PC-3 (cell line): Measurements from ENCODE around the gene ATXN1L. TPM values are rescaled to one million over a fixed set of nuclear protein-coding genes. Genes with fewer than 3 reads are reported as not detected.

Experiments
- ATAC-seq: fragments of 200-7000 bp; cut with Tn5 transposase; 2 replicates; pipeline ENCODE4 v1.9.1; 2020; ENCODE audit warnings: mild to moderate bottlenecking, moderate library complexity
- BruUV-seq: library from RNA; stranded (reverse); fragments of 400-500 nt; replicated peaks from 2 replicates; lab custom pipeline; 2021; lab: Mats Ljungman, UMichigan
- CTCF ChIA-PET: fragments of 300-600 bp; sonication (Branson Sonifier 250); formaldehyde crosslinking; loops from one replicate; lab custom pipeline; 2022; ENCODE audit warnings: antibody characterized with exemption; lab: Charles Lee
- POLR2A ChIA-PET: fragments of 300-600 bp; sonication (Branson Sonifier 250); formaldehyde crosslinking; loops from one replicate; lab custom pipeline; 2022; ENCODE audit warnings: antibody characterized with exemption; ENCODE audit not compliant: unreplicated experiment; lab: Charles Lee
- DNase-seq: peaks from one replicate; pipeline ENCODE4 v3.0.0-alpha.2; 2015
- H2AFZ ChIP-seq: fragments of 300-600 bp; sonication (generic); 2 replicates; pipeline ENCODE4 v1.6.0; 2016; ENCODE audit warnings: antibody characterized with exemption, low read length
- H3F3A ChIP-seq: fragments of 300-600 bp; sonication (generic); one replicate; pipeline ENCODE4 v1.6.0; 2017; ENCODE audit warnings: antibody characterized with exemption, low read length, control low read depth, mild to moderate bottlenecking; ENCODE audit not compliant: unreplicated experiment
- H3K27ac ChIP-seq: fragments of 300-600 bp; sonication (generic); 2 replicates; pipeline ENCODE4 v1.5.1; 2016; ENCODE audit warnings: mild to moderate bottlenecking, low read length
- H3K27me3 ChIP-seq: fragments of 300-600 bp; sonication (generic); 2 replicates; pipeline ENCODE4 v1.6.1; 2016; ENCODE audit warnings: low read length, mixed read lengths
- H3K36me3 ChIP-seq: fragments of 300-600 bp; sonication (generic); 2 replicates; pipeline ENCODE4 v1.6.1; 2016; ENCODE audit warnings: low read depth, mixed run types, low read length, mixed read lengths
- H3K4me1 ChIP-seq: fragments of 300-600 bp; sonication (generic); 2 replicates; pipeline ENCODE4 v1.5.1; 2016; ENCODE audit warnings: low read length; ENCODE audit not compliant: insufficient read depth
- H3K4me2 ChIP-seq: fragments of 300-600 bp; sonication (generic); 2 replicates; pipeline ENCODE4 v1.6.0; 2016; ENCODE audit warnings: low read length
- H3K4me3 ChIP-seq: fragments of 300-600 bp; sonication (generic); 2 replicates; pipeline ENCODE4 v1.5.1; 2016; ENCODE audit warnings: mild to moderate bottlenecking, low read length, mixed read lengths
- H3K79me2 ChIP-seq: fragments of 300-600 bp; sonication (generic); 2 replicates; pipeline ENCODE4 v1.6.1; 2017; ENCODE audit warnings: low read length, mixed read lengths
- H3K9ac ChIP-seq: fragments of 300-600 bp; sonication (generic); 2 replicates; pipeline ENCODE4 v1.6.0; 2016; ENCODE audit warnings: mild to moderate bottlenecking, low read length
- H3K9me2 ChIP-seq: fragments of 300-600 bp; sonication (generic); replicated peaks from 2 replicates; pipeline ENCODE4 v1.6.1; 2016; ENCODE audit warnings: mixed run types, low read length, mixed read lengths
- H3K9me3 ChIP-seq: fragments of 300-600 bp; sonication (generic); 2 replicates; pipeline ENCODE4 v1.6.1; 2016; ENCODE audit warnings: low read length, mixed read lengths
- H4K20me1 ChIP-seq: fragments of 300-600 bp; sonication (generic); 2 replicates; pipeline ENCODE4 v1.6.1; 2016; ENCODE audit warnings: low read length, mixed read lengths
- EZH2 ChIP-seq: fragments of 300-600 bp; sonication (generic); IDR thresholded peaks from one replicate; pipeline ENCODE4 v1.6.1; 2017; ENCODE audit warnings: antibody characterized with exemption, mild to moderate bottlenecking, low read length; ENCODE audit not compliant: unreplicated experiment
- EZH2phosphoT487 ChIP-seq: fragments of 300-600 bp; sonication (generic); IDR thresholded peaks from 2 replicates; pipeline ENCODE4 v1.6.1; 2018; ENCODE audit warnings: mild to moderate bottlenecking, antibody characterized with exemption, low read length, borderline replicate concordance
- intact Hi-C: fragments of 100-400 bp; cut with micrococcal nuclease; formaldehyde crosslinking; loops from 2 replicates; pipeline ENCODE4 v1.9.0; 2023
- total RNA-seq: library from RNA; depleted of rRNA; stranded (reverse); fragments of >200 nt; gene quantifications from 2 replicates; pipeline ENCODE4 v1.2.3, GENCODE V29; 2014
- TF ChIP-seq, protein P1 (sequence below): fragments of 300-600 bp; sonication (generic); conservative IDR thresholded peaks from 2 replicates; pipeline ENCODE4 v1.5.1; 2017; ENCODE audit warnings: antibody characterized with exemption, low read depth, mild to moderate bottlenecking, low read length

Gene ATXN1L
- total RNA-seq, 1 experiment from 2014 or later, result 8.5 TPM

DNA sequence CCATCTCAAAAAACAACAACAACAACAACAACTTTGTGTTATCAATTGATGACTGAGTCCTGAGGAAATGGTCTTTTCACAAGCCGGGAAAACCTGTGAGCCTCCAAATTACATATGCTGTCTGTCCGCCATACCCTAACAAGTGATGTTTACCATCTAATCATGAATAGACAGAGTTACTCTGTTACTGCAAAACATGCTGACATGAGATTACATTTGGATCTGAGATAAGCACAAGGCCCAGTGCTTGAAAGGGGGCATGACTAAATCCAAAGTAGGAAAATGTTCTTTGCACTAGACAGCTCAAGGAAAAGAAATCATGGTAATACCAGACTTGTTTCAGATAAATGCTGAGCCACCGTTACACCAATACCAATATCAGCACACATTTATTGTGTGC, 8.6 kb upstream of the ATXN1L start:
- Histone ChIP-seq H3K79me2 (no peaks in the 10 kb centered on the region), H3K9me3 (no peaks in the 10 kb centered on the region), H3K27ac (no peak overlapping the region), H3K9ac (no peak overlapping the region), H3K4me3 (no peak overlapping the region), H4K20me1 (no peaks in the 10 kb centered on the region), H3K36me3 (no peaks in the 10 kb centered on the region), H3K9me2 (no peaks in the 10 kb centered on the region), H3K4me1 (no peaks in the 10 kb centered on the region), H2AFZ (no peak overlapping the region), H3F3A (no peaks in the 10 kb centered on the region), H3K27me3 (no peaks in the 10 kb centered on the region), H3K4me2 (no peak overlapping the region)
- TF ChIP-seq EZH2 (no peak), EZH2phosphoT487 (no peak)
- TF ChIP-seq, protein P1, sequence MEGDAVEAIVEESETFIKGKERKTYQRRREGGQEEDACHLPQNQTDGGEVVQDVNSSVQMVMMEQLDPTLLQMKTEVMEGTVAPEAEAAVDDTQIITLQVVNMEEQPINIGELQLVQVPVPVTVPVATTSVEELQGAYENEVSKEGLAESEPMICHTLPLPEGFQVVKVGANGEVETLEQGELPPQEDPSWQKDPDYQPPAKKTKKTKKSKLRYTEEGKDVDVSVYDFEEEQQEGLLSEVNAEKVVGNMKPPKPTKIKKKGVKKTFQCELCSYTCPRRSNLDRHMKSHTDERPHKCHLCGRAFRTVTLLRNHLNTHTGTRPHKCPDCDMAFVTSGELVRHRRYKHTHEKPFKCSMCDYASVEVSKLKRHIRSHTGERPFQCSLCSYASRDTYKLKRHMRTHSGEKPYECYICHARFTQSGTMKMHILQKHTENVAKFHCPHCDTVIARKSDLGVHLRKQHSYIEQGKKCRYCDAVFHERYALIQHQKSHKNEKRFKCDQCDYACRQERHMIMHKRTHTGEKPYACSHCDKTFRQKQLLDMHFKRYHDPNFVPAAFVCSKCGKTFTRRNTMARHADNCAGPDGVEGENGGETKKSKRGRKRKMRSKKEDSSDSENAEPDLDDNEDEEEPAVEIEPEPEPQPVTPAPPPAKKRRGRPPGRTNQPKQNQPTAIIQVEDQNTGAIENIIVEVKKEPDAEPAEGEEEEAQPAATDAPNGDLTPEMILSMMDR, result no peak
- no peak for DNase-seq
- POLR2A ChIA-PET, result no interaction called here
- no peak for ATAC-seq
- intact Hi-C loops, result no loop called here
- no TSS peak for BruUV-seq
- CTCF ChIA-PET, result no interaction called here

DNA sequence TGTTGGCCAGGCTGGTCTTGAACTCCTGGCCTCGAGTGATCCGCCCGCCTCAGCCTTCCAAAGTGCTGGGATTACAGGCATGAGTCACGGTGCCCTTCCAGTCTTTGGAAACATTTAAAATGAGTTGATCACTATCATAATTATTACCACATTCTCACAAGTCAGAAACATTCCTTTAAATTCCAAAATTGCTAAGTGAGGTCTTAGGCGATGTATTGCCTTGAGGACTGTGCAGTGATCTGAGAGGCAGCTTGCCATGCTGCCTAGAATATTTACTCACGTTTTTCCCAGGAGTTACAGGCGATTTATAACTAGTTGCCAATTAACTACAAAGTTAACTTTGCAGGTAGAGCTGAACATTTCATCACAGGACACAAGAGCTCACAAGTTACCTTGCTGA, 5.7 kb upstream of the ATXN1L start:
- POLR2A ChIA-PET, result no interaction called here

DNA sequence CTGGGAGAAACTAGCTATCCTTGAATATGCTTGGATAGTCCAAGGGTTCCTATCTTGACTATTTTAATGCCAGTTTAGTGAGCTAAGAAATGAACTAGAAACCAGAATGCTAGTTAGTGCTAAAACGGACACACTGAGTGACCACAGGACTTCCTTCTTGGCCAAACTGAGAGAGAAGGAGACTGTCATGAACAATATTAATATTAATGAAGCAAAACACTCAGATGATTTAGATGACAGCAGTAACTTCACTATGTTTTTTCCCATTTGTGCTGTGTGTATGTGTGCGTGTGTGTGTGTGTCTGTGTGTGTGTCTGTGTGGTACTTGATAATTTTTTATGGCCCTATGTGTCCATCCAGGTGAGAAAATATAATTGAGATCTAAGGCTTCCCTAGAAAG, 2.2 kb upstream of the ATXN1L start:
- Histone ChIP-seq H3K27ac (no peak overlapping the region), H3K4me1 (peaks cover 8% of the 10 kb centered on the region; the same call in 1 of the 2 replicates), H3K4me3 (no peak overlapping the region), H3K4me2 (no peak overlapping the region), H3F3A (no peaks in the 10 kb centered on the region), H3K9ac (no peak overlapping the region), H3K9me2 (no peaks in the 10 kb centered on the region), H3K27me3 (no peaks in the 10 kb centered on the region), H3K79me2 (peaks cover 27% of the 10 kb centered on the region), H3K36me3 (peaks cover 8% of the 10 kb centered on the region; the same call in 1 of the 2 replicates), H4K20me1 (no peaks in the 10 kb centered on the region), H2AFZ (no peak overlapping the region), H3K9me3 (no peaks in the 10 kb centered on the region)
- TF ChIP-seq EZH2, result no peak
- no peak for TF ChIP-seq EZH2phosphoT487
- TF ChIP-seq, protein P1, result no peak
- DNase-seq (no peak), ATAC-seq (no peak)
- CTCF ChIA-PET, result no interaction called here
- POLR2A ChIA-PET, result no interaction called here
- no TSS peak for BruUV-seq
- intact Hi-C loops, result no loop called here

More for the DNA sequence above, 5.7 kb upstream of the ATXN1L start:
- Histone ChIP-seq H3K27ac (no peak overlapping the region), H2AFZ (no peak overlapping the region), H3K9me3 (no peaks in the 10 kb centered on the region), H3K4me2 (no peak overlapping the region), H3K27me3 (no peaks in the 10 kb centered on the region), H3K9ac (no peak overlapping the region), H3K79me2 (no peaks in the 10 kb centered on the region), H3K4me1 (no peaks in the 10 kb centered on the region), H3K4me3 (no peak overlapping the region), H4K20me1 (no peaks in the 10 kb centered on the region), H3F3A (no peaks in the 10 kb centered on the region), H3K9me2 (no peaks in the 10 kb centered on the region), H3K36me3 (no peaks in the 10 kb centered on the region)
- no peak for ATAC-seq
- no TSS peak for BruUV-seq
- intact Hi-C loops, result no loop called here
- CTCF ChIA-PET, result no interaction called here
- TF ChIP-seq EZH2, result no peak
- TF ChIP-seq, protein P1, result no peak
- no peak for DNase-seq
